ENCODE data around the gene STK39.

STK39 gene

GRCh38 chr2:168157070-168157469 is 90.3 kb downstream of the STK39 start:
- DNase-seq, result no peak

- DNase-seq, result peak; percentile 67
Measured at GRCh38 chr2:168156661-168157060, 90.7 kb downstream of the STK39 start.

- peak; percentile 32 for DNase-seq
Measured at GRCh38 chr2:168155680-168156079, 91.7 kb downstream of the STK39 start.

GRCh38 chr2:168155046-168155445 is 92.3 kb downstream of the STK39 start:
- DNase-seq, result no peak

- no peak for DNase-seq
Measured at GRCh38 chr2:168152902-168153530, 94.4 kb downstream of the STK39 start.

GRCh38 chr2:168149986-168150385 is 97.4 kb downstream of the STK39 start:
- no peak for DNase-seq

GRCh38 chr2:168149150-168149974 is 98.0 kb downstream of the STK39 start:
- no peak for DNase-seq

- DNase-seq, result no peak
Measured at GRCh38 chr2:168147830-168148794, 99.3 kb downstream of the STK39 start.

GRCh38 chr2:168146892-168147810 is 100.2 kb downstream of the STK39 start:
- DNase-seq, result no peak

GRCh38 chr2:168145426-168146310 is 101.7 kb downstream of the STK39 start:
- DNase-seq, result no peak

- DNase-seq, result no peak
Measured at GRCh38 chr2:168145011-168145410, 102.4 kb downstream of the STK39 start.

- no peak for DNase-seq
Measured at GRCh38 chr2:168143813-168144212, 103.6 kb downstream of the STK39 start.

GRCh38 chr2:168140892-168141291 is 106.5 kb downstream of the STK39 start:
- DNase-seq, result no peak

GRCh38 chr2:168139852-168140251 is 107.5 kb downstream of the STK39 start:
- no peak for DNase-seq

GRCh38 chr2:168138901-168139300 is 108.5 kb downstream of the STK39 start:
- peak; percentile 70 for DNase-seq

GRCh38 chr2:168138374-168138773 is 109.0 kb downstream of the STK39 start:
- peak; percentile 61 for DNase-seq

GRCh38 chr2:168137510-168138180 is 109.8 kb downstream of the STK39 start:
- peak; percentile 64 for DNase-seq

- DNase-seq, result peak; percentile 52
Measured at GRCh38 chr2:168136392-168136977, 110.9 kb downstream of the STK39 start.

- DNase-seq, result no peak
Measured at GRCh38 chr2:168135630-168136029, 111.8 kb downstream of the STK39 start.

- DNase-seq, result no peak
Measured at GRCh38 chr2:168135121-168135520, 112.3 kb downstream of the STK39 start.
